GM12878 (cell line): ENCODE data around the gene PRRC2B. TPM values are rescaled to one million over a fixed set of nuclear protein-coding genes. Genes with fewer than 3 reads are reported as not detected.

Experiments used
- BRCA1 ChIP-seq: IDR thresholded peaks from 2 replicates; pipeline ENCODE4 v1.6.1; 2011; ENCODE audit warnings: low read depth, low read length, improper control_type of control experiment
- CHD2 ChIP-seq: IDR thresholded peaks from 2 replicates; pipeline ENCODE4 v1.6.1; 2011; ENCODE audit warnings: low read depth, low read length, improper control_type of control experiment, borderline replicate concordance
- DPF2 ChIP-seq: fragments of 450-650 bp; IDR thresholded peaks from 2 replicates; pipeline ENCODE4 v1.6.1; 2017; ENCODE audit warnings: mild to moderate bottlenecking
- GABPA ChIP-seq: IDR thresholded peaks from 2 replicates; pipeline ENCODE4 v1.6.1; 2014; ENCODE audit warnings: antibody characterized with exemption, low read depth, mild to moderate bottlenecking, inconsistent platforms
- GATAD2B ChIP-seq: fragments of 450-650 bp; conservative IDR thresholded peaks from 2 replicates; pipeline ENCODE4 v1.6.1; 2017; ENCODE audit warnings: low read depth, mild to moderate bottlenecking, moderate library complexity
- IKZF1 ChIP-seq: fragments of 450-650 bp; conservative IDR thresholded peaks from 2 replicates; pipeline ENCODE4 v1.6.1; 2017; ENCODE audit warnings: antibody characterized with exemption, mild to moderate bottlenecking
- LARP7 ChIP-seq: fragments of 450-650 bp; IDR thresholded peaks from 2 replicates; pipeline ENCODE4 v1.6.1; 2017; ENCODE audit warnings: mild to moderate bottlenecking
- NR2C1 ChIP-seq: fragments of 450-650 bp; IDR thresholded peaks from 2 replicates; pipeline ENCODE4 v1.6.1; 2017; ENCODE audit warnings: antibody characterized with exemption, mild to moderate bottlenecking, moderate library complexity
- NR2F1 ChIP-seq: fragments of 450-650 bp; conservative IDR thresholded peaks from 2 replicates; pipeline ENCODE4 v1.6.1; 2017; ENCODE audit warnings: mild to moderate bottlenecking
- RELA ChIP-seq: fragments of 450-650 bp; IDR thresholded peaks from 2 replicates; pipeline ENCODE4 v1.8.0; 2014; ENCODE audit warnings: borderline replicate concordance; ENCODE audit not compliant: partially characterized antibody
- SRF ChIP-seq, 2 experiments: IDR thresholded peaks; 2 replicates each; pipeline ENCODE4 v1.6.1; 2011; ENCODE audit warnings: low read depth in 2 of 2, low read length in 2 of 2, mild to moderate bottlenecking in 1 of 2, moderate library complexity in 1 of 2
- SUZ12 ChIP-seq: fragments of 200-600 bp; sonication (generic); IDR thresholded peaks from one replicate; pipeline ENCODE4 v1.6.1; 2018; ENCODE audit warnings: antibody characterized with exemption, mild to moderate bottlenecking; ENCODE audit not compliant: unreplicated experiment
- YY1 ChIP-seq: IDR thresholded peaks from 2 replicates; pipeline ENCODE4 v1.6.1; 2011; ENCODE audit warnings: low read depth, mild to moderate bottlenecking, low read length
- ZZZ3 ChIP-seq: IDR thresholded peaks from 2 replicates; pipeline ENCODE4 v1.6.1; 2011; ENCODE audit warnings: low read depth; ENCODE audit not compliant: control insufficient read depth, insufficient read length
- polyA plus RNA-seq, 11 experiments: library from polyadenylated mRNA; depleted of rRNA in 4 of 11; unstranded in 6 of 11; stranded (reverse) in 5 of 11; fragments of >200 nt; fragmentation: Nextera tagmentation in 4 of 11; fragmentation: Illumina TruSeq in 1 of 11; extraction: Ambion mirVana in 4 of 11; extraction: Trizol in 1 of 11; gene quantifications; 1 replicate in 1 of 11; 2 replicates in 10 of 11; pipeline versions ENCODE4 v1.2.1 to v1.2.3, GENCODE V29; 2011 to 2016; ENCODE audit warnings: inconsistent platforms in 2 of 11, missing spikeins in 2 of 11, low read depth in 1 of 11
- total RNA-seq, 4 experiments: library from RNA; depleted of rRNA in 3 of 4; stranded (reverse); fragments of >200 nt in 3 of 4; fragmentation: Illumina TruSeq in 1 of 4; extraction: Trizol in 1 of 4; gene quantifications; 2 replicates each; pipeline versions ENCODE4 v1.2.1 to v1.2.3, GENCODE V29; 2013 to 2021
- TF ChIP-seq, protein P1 (sequence below): fragments of 450-650 bp; IDR thresholded peaks from 2 replicates; pipeline ENCODE4 v1.6.1; 2017; ENCODE audit warnings: mild to moderate bottlenecking
- TF ChIP-seq, protein P2 (sequence below): fragments of 450-650 bp; formaldehyde crosslinking; IDR thresholded peaks from 2 replicates; pipeline ENCODE4 v1.4.0; 2022; ENCODE audit warnings: mild to moderate bottlenecking, moderate library complexity
- TF ChIP-seq, protein P3 (sequence below): IDR thresholded peaks from 2 replicates; pipeline ENCODE4 v1.6.1; 2012; ENCODE audit warnings: mild to moderate bottlenecking, low read depth, low read length
- TF ChIP-seq, protein P4 (sequence below): IDR thresholded peaks from 2 replicates; pipeline ENCODE4 v1.6.1; 2011; ENCODE audit warnings: low read depth, mild to moderate bottlenecking, low read length, moderate library complexity, borderline replicate concordance; ENCODE audit errors: extremely low read depth

PRRC2B gene
- total and polyA plus RNA-seq, 10 of the 15 experiments (the other 5 are each of a cell fraction or from before 2014, with no cell fraction given) = 0.84 to 155 (median 28.7) TPM

DNA sequence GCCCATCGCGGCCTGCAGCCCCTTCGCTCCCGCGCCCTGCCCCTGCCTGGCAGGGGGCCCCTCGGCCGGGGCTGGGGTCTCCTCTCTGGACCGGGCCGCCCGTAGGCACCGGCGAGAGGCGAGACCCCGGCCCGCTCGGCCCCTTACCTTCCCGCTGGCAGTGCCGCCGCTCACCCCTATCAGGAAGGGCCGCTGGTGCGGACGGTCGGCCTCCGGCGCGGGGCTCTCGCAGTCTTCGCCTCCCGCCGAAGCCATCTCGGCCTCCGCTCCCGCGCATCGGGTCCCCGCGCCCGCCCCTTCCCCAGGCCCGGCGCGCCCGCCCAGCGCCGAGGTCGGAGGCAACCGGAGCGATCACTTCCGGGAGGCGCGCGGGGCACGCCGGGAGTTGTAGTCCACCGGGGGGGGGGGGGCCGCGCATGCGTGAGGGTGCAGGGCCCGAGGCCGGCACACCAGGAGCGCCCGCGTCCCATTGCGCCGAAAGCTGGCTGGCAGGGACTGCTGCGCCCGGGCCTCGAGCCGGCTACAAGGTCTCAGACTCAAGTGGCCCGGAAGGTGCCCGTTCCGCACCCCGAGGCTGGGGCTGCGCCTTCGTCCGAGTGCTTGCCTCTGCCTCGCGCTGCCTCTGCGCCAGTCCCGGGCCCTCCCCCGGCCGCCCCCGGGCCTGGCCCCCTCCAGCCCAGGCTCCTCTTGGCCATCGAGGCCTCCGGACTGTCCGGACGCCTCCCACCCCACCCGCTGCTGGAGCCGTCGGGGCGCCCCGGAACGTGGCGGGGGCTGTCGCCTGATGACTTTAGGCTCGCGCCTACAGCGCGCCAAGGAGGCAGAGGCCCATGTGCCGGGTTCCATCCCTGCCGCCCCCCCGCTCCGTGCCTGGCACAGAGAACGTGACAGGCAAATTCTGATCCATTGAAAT lies 137.3 kb downstream of the PRRC2B start, which contains the start of gene UCK1 (continued):
- TF ChIP-seq, protein P1, sequence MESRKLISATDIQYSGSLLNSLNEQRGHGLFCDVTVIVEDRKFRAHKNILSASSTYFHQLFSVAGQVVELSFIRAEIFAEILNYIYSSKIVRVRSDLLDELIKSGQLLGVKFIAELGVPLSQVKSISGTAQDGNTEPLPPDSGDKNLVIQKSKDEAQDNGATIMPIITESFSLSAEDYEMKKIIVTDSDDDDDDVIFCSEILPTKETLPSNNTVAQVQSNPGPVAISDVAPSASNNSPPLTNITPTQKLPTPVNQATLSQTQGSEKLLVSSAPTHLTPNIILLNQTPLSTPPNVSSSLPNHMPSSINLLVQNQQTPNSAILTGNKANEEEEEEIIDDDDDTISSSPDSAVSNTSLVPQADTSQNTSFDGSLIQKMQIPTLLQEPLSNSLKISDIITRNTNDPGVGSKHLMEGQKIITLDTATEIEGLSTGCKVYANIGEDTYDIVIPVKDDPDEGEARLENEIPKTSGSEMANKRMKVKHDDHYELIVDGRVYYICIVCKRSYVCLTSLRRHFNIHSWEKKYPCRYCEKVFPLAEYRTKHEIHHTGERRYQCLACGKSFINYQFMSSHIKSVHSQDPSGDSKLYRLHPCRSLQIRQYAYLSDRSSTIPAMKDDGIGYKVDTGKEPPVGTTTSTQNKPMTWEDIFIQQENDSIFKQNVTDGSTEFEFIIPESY = peak; percentile 66; the same call in 1 of the 2 replicates
- TF ChIP-seq, protein P2, sequence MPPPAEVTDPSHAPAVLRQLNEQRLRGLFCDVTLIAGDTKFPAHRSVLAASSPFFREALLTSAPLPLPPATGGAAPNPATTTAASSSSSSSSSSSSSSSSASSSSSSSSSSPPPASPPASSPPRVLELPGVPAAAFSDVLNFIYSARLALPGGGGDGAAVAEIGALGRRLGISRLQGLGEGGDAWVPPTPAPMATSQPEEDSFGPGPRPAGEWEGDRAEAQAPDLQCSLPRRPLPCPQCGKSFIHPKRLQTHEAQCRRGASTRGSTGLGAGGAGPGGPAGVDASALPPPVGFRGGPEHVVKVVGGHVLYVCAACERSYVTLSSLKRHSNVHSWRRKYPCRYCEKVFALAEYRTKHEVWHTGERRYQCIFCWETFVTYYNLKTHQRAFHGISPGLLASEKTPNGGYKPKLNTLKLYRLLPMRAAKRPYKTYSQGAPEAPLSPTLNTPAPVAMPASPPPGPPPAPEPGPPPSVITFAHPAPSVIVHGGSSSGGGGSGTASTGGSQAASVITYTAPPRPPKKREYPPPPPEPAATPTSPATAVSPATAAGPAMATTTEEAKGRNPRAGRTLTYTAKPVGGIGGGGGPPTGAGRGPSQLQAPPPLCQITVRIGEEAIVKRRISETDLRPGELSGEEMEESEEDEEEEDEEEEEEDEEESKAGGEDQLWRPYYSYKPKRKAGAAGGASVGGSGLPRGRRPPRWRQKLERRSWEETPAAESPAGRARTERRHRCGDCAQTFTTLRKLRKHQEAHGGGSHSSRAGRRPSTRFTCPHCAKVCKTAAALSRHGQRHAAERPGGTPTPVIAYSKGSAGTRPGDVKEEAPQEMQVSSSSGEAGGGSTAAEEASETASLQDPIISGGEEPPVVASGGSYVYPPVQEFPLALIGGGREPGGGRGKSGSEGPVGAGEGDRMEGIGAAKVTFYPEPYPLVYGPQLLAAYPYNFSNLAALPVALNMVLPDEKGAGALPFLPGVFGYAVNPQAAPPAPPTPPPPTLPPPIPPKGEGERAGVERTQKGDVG (CRISPR knock-in tag) = no peak
- TF ChIP-seq, protein P3, sequence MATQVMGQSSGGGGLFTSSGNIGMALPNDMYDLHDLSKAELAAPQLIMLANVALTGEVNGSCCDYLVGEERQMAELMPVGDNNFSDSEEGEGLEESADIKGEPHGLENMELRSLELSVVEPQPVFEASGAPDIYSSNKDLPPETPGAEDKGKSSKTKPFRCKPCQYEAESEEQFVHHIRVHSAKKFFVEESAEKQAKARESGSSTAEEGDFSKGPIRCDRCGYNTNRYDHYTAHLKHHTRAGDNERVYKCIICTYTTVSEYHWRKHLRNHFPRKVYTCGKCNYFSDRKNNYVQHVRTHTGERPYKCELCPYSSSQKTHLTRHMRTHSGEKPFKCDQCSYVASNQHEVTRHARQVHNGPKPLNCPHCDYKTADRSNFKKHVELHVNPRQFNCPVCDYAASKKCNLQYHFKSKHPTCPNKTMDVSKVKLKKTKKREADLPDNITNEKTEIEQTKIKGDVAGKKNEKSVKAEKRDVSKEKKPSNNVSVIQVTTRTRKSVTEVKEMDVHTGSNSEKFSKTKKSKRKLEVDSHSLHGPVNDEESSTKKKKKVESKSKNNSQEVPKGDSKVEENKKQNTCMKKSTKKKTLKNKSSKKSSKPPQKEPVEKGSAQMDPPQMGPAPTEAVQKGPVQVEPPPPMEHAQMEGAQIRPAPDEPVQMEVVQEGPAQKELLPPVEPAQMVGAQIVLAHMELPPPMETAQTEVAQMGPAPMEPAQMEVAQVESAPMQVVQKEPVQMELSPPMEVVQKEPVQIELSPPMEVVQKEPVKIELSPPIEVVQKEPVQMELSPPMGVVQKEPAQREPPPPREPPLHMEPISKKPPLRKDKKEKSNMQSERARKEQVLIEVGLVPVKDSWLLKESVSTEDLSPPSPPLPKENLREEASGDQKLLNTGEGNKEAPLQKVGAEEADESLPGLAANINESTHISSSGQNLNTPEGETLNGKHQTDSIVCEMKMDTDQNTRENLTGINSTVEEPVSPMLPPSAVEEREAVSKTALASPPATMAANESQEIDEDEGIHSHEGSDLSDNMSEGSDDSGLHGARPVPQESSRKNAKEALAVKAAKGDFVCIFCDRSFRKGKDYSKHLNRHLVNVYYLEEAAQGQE = no peak
- TF ChIP-seq IKZF1 = peak; percentile 97
- peak; percentile 98 for TF ChIP-seq NR2C1
- peak; percentile 51; the same call in 1 of the 2 replicates for TF ChIP-seq CHD2
- TF ChIP-seq GATAD2B = peak; percentile 74; the same call in 1 of the 2 replicates
- TF ChIP-seq GABPA = peak; percentile 87
- peak; percentile 59; the same call in 1 of the 2 replicates for TF ChIP-seq YY1
- no peak for TF ChIP-seq BRCA1
- no peak for TF ChIP-seq ZZZ3
- 0 out of 2 replicates have a peak, but pooled peaks have one; percentile 53 for TF ChIP-seq LARP7
- TF ChIP-seq, protein P4, sequence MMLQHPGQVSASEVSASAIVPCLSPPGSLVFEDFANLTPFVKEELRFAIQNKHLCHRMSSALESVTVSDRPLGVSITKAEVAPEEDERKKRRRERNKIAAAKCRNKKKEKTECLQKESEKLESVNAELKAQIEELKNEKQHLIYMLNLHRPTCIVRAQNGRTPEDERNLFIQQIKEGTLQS = peak; percentile 36; the same call in 1 of the 2 replicates
- TF ChIP-seq RELA = no peak
- peak; percentile 50; the same call in 1 of the 2 replicates for TF ChIP-seq DPF2
- TF ChIP-seq SUZ12 = no peak
- 0 out of 4 replicates have a peak, but pooled peaks of 1 of the 2 experiments have one; percentile 8 for TF ChIP-seq SRF (IDR thresholded peaks at IDR 0.05; ENCODE audit: low read depth in 2 of 2, low read length in 2 of 2)
- TF ChIP-seq NR2F1 = peak; percentile 75
